OCI-LY1 (cell line): ENCODE data around the gene ETF1.

Experiments
- EZH2 ChIP-seq: fragments of 200-600 bp; sonication (generic), shearing (Covaris generic); IDR thresholded peaks from 2 replicates; pipeline ENCODE4 v1.8.0; 2017; ENCODE audit warnings: borderline replicate concordance, mixed run types, mild to moderate bottlenecking, antibody characterized with exemption, low read length, moderate library complexity, mixed read lengths
- TF ChIP-seq, protein P1 (sequence below): fragments of 200-600 bp; sonication (generic), shearing (Covaris generic); IDR thresholded peaks from 2 replicates; pipeline ENCODE4 v1.5.1; 2017; ENCODE audit warnings: mild to moderate bottlenecking, antibody characterized with exemption, low read length, moderate library complexity, mixed read lengths

DNA sequence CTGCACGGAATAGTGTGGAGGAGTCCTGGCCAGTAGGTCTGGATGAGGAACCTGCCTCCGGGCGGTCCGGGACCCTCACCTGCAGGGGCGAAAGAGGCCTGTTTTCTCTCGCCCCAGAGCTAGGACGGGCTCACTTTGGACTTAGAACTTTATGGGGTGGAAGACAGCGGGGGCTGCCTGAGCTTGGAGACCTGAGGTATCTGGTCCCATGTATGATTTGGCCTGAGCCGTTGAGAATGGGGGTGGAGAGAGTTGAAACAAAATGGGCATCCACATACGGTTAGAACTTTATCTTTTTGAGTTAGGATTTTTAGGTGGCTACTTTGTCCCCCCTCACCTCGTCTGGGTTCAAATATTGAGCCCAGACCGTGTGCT is 681 bp upstream of the ETF1 start:
- TF ChIP-seq, protein P1, sequence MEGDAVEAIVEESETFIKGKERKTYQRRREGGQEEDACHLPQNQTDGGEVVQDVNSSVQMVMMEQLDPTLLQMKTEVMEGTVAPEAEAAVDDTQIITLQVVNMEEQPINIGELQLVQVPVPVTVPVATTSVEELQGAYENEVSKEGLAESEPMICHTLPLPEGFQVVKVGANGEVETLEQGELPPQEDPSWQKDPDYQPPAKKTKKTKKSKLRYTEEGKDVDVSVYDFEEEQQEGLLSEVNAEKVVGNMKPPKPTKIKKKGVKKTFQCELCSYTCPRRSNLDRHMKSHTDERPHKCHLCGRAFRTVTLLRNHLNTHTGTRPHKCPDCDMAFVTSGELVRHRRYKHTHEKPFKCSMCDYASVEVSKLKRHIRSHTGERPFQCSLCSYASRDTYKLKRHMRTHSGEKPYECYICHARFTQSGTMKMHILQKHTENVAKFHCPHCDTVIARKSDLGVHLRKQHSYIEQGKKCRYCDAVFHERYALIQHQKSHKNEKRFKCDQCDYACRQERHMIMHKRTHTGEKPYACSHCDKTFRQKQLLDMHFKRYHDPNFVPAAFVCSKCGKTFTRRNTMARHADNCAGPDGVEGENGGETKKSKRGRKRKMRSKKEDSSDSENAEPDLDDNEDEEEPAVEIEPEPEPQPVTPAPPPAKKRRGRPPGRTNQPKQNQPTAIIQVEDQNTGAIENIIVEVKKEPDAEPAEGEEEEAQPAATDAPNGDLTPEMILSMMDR = no peak
- no peak for TF ChIP-seq EZH2
